Breast epithelium (tissue), 3 donors: ENCODE data around the gene PTGFRN.

ENCODE experiments used
- CTCF ChIP-seq, 3 donors: fragments of 450-650 bp; IDR thresholded peaks; one replicate each; pipeline ENCODE4 v1.5.1; 2016 to 2017; ENCODE audit warnings: antibody characterized with exemption in 3 of 3, mild to moderate bottlenecking in 3 of 3, moderate library complexity in 3 of 3
- POLR2A ChIP-seq: fragments of 450-650 bp; IDR thresholded peaks from one replicate; pipeline ENCODE4 v1.6.1; 2016; ENCODE audit warnings: antibody characterized with exemption, mild to moderate bottlenecking, moderate library complexity

DNA sequence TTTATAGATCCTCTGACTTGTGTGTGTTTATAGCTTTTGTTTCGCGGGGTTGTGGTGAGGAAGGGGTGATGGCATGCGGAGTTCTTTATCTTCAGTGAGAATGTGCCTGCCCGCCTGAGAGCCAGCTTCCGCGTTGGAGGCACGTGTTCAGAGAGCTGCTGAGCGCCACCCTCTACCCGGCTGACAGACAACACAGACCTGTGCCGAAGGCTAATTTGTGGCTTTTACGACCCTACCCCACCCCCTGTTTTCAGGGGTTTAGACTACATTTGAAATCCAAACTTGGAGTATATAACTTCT is 77.5 kb downstream of the PTGFRN start:
- TF ChIP-seq CTCF (IDR thresholded peaks at IDR 0.05), result no peak
- no peak for TF ChIP-seq POLR2A
